HG03196 (cell line): ENCODE data around the gene LYG2.
"Not testable (repeated sequence)": the region's sequence is repeated elsewhere in the genome, so short reads cannot be mapped to it uniquely, and the experiment has no call there.

Experiments
- ATAC-seq: cut with Tn5 transposase; IDR thresholded peaks from one replicate; pipeline ENCODE4 v1.9.1; 2021; ENCODE audit not compliant: unreplicated experiment

LYG2 gene

DNA sequence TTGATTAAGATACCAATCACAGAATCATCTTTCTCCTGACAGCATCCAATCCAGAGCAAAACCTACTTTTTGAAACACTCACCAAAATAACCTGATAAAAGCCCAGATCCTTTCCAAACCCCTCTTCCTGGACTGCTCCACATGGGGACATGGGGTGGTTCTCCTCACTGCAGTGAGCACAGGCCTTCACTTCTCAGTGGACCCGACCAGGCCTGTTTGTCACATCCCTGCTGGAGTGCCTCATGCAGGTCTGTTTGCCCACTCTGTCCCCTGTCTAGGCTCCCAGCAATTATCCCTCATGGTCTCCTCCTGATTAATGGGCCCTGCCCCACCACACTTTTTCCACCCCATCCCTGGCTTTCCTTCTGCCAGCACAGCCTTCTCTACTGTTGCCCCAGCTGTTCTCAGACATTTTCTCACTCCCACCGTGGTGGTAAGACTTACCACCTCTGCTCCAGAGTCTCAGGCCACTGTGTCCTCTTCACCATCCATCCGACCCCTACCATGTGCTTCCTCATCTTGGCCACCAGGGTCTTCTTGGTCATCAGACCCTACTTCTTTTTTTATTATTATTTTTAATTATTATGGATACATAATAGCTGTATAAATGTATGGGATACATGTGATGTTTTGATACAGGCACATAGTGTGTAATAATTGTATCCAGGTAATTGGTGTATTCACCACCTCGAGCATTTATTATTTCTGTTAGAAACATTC lies 53.3 kb downstream of the LYG2 start:
- no peak for ATAC-seq

DNA sequence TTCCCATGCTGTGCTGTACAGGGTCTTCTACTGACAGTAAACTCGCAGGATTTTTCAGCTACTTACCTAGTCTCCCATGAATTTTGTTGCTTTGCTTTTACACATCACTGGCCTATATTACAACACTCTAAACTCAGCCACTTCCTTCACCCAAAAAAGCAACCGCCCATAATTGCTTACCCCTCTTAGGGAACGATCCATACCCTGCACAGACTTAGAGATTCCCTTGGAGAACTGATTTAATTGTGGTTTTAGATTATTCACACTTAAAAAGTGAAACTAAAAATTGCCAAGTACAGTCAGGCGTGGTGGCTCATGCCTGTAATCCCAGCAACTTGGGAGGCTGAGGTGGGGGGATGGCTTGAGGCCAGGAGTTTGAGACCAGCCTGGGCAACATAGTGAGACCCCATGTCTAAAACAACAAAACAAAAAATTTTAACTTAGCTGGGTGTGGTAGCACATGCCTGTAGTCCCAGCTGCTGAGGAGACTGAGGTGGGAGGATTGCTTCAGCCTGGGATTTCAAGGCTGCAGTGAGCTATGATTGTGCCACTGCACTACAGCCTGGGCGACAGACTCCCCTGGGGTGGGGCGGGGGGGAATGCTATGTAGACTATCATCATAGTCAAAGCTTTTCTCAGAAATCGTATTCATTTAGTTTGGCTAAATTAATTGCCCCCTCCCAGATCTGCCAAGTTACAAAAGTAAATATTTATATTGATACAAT lies 55.2 kb downstream of the LYG2 start:
- ATAC-seq: no peak

DNA sequence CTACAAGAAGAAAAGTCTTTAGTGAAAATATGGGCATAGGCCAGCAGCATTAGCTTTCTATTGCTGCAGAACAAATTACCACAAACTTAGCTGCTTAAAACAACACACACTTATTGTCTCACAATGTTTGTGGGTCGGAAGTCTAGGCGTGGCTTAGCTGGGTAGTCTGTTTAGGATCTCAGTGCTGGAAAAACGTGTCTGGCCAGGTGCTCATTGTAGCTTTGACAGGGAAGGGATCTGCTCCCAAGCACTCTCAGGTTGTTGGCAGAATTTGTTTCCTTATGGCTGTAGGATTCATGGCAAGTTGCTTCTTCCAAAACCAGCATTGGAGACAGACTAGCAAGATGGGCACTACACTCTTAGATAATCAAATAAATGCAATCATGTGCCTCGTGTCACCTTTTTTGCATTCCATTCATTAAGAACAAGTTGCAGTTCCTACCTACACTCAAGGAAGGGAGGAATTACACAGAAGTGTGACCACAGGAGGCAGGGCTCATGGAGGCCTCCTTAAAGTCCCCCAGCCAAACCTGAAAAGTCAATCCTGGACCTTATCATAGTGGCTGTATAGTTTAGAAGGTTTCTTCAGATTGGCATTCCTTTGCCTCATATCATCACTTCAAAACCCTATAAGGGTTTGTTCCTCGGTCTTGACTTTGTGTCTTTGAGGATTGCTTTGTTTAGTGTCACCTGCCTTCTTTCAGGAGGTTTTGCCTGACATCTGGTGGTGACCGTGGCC lies 57.2 kb downstream of the LYG2 start:
- ATAC-seq: no peak

DNA sequence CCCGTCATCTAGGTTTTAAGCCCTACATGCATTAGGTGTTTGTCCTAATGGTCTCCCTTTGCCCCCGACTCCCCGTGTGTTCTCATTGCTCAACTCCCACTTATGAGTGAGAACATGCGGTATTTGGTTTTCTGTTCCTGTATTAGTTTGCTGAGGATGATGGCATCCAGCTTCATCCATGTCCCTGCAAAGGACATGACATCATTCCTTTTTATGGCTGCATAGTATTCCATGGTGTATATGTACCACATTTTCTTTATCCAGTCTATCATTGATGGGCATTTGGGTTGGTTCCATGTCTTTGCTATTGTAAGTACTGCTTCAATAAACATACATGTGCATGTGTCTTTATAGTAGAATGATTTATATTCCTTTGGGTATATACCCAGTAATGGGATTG lies 63.1 kb downstream of the LYG2 start:
- not testable (repeated sequence) for ATAC-seq
